Endothelial cell (in vitro differentiated cells): ENCODE results near the gene TMEM178A. TPM values are rescaled to one million over a fixed set of nuclear protein-coding genes. Genes with fewer than 3 reads are reported as not detected.

Source experiments
- DNase-seq: peaks from one replicate; pipeline ENCODE4 v3.0.0; 2021; ENCODE audit warnings: low spot score
- H3K27ac Mint-ChIP-seq: one replicate; pipeline ENCODE4 v1.8.0; 2021; ENCODE audit warnings: mixed read lengths, inconsistent platforms; ENCODE audit not compliant: unreplicated experiment
- H3K27me3 Mint-ChIP-seq: one replicate; pipeline ENCODE4 v1.8.0; 2021; ENCODE audit warnings: mild to moderate bottlenecking, moderate library complexity, mixed read lengths, inconsistent platforms; ENCODE audit not compliant: unreplicated experiment
- H3K36me3 Mint-ChIP-seq: one replicate; pipeline ENCODE4 v1.8.0; 2021; ENCODE audit warnings: mild to moderate bottlenecking, low read depth, mixed read lengths, inconsistent platforms; ENCODE audit not compliant: unreplicated experiment
- H3K4me1 Mint-ChIP-seq: one replicate; pipeline ENCODE4 v1.8.0; 2021; ENCODE audit warnings: mild to moderate bottlenecking, mixed read lengths, inconsistent platforms; ENCODE audit not compliant: unreplicated experiment
- H3K4me3 Mint-ChIP-seq: one replicate; pipeline ENCODE4 v1.8.0; 2021; ENCODE audit warnings: mild to moderate bottlenecking, mixed read lengths, inconsistent platforms; ENCODE audit not compliant: unreplicated experiment
- H3K9me3 Mint-ChIP-seq: one replicate; pipeline ENCODE4 v1.8.0; 2021; ENCODE audit warnings: mixed read lengths, inconsistent platforms; ENCODE audit not compliant: unreplicated experiment
- total RNA-seq: library from RNA; stranded (reverse); fragmentation: NEBNext Ultra II Directional; extraction: Animal tissue kit (Norgen Biotek cat#: 25700); gene quantifications from one replicate; pipeline ENCODE4 v1.2.1, GENCODE V29; 2021; ENCODE audit not compliant: unreplicated experiment
- TF ChIP-seq, protein P1 (sequence below): fragments of 200-600 bp; sonication (generic); IDR thresholded peaks from one replicate; pipeline ENCODE4 v1.5.0; 2021; ENCODE audit warnings: antibody characterized with exemption; ENCODE audit not compliant: unreplicated experiment

TMEM178A gene
- total RNA-seq, 1 donor from 2014 or later: 4.8 TPM

DNA sequence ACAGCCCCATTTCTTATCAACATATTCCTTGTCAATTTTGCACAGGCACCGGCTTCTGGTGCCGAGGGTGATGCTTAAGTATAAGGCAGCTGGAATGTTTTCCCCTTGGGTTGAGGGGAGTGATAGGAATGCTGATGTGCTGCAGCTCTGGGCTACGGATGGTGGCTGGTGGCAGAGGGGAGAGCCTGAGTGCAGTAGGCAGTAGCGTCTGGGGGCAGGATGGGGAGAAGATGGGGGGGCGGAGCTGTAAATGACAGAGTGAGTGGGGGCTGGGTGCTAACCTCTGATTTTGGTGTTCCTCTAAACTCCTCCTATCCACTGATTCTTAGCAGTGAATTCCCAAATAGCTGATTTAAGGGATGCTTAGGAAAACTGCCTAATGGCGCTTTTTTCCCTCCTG lies 20.7 kb downstream of the TMEM178A start:
- no peak overlapping the region for H3K4me3 Mint-ChIP-seq
- TF ChIP-seq, protein P1, sequence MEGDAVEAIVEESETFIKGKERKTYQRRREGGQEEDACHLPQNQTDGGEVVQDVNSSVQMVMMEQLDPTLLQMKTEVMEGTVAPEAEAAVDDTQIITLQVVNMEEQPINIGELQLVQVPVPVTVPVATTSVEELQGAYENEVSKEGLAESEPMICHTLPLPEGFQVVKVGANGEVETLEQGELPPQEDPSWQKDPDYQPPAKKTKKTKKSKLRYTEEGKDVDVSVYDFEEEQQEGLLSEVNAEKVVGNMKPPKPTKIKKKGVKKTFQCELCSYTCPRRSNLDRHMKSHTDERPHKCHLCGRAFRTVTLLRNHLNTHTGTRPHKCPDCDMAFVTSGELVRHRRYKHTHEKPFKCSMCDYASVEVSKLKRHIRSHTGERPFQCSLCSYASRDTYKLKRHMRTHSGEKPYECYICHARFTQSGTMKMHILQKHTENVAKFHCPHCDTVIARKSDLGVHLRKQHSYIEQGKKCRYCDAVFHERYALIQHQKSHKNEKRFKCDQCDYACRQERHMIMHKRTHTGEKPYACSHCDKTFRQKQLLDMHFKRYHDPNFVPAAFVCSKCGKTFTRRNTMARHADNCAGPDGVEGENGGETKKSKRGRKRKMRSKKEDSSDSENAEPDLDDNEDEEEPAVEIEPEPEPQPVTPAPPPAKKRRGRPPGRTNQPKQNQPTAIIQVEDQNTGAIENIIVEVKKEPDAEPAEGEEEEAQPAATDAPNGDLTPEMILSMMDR: no peak
- peaks cover 7% of the 10 kb centered on the region for H3K27me3 Mint-ChIP-seq
- H3K9me3 Mint-ChIP-seq: peaks cover 13% of the 10 kb centered on the region
- DNase-seq: no peak
- no peak overlapping the region for H3K27ac Mint-ChIP-seq
- peaks cover 8% of the 10 kb centered on the region for H3K36me3 Mint-ChIP-seq
- H3K4me1 Mint-ChIP-seq: peaks cover 36% of the 10 kb centered on the region

- peaks cover 8% of the 10 kb centered on the region for H3K36me3 Mint-ChIP-seq
- peaks cover 36% of the 10 kb centered on the region for H3K4me1 Mint-ChIP-seq
- no peak for DNase-seq
- H3K4me3 Mint-ChIP-seq: no peak overlapping the region
- no peak overlapping the region for H3K27ac Mint-ChIP-seq
- peaks cover 13% of the 10 kb centered on the region for H3K9me3 Mint-ChIP-seq
- TF ChIP-seq, protein P1: no peak
- peaks cover 7% of the 10 kb centered on the region for H3K27me3 Mint-ChIP-seq
Measured at GRCh38 chr2:39688181-39688580, 22.5 kb downstream of the TMEM178A start.

GRCh38 chr2:39689272-39689841 lies 23.6 kb downstream of the TMEM178A start:
- TF ChIP-seq, protein P1: no peak
- Mint-ChIP-seq H3K4me3 (no peak overlapping the region), H3K9me3 (peaks cover 13% of the 10 kb centered on the region), H3K27me3 (peaks cover 5% of the 10 kb centered on the region), H3K36me3 (peaks cover 8% of the 10 kb centered on the region), H3K4me1 (peaks cover 33% of the 10 kb centered on the region), H3K27ac (no peak overlapping the region)
- DNase-seq: no peak

DNA sequence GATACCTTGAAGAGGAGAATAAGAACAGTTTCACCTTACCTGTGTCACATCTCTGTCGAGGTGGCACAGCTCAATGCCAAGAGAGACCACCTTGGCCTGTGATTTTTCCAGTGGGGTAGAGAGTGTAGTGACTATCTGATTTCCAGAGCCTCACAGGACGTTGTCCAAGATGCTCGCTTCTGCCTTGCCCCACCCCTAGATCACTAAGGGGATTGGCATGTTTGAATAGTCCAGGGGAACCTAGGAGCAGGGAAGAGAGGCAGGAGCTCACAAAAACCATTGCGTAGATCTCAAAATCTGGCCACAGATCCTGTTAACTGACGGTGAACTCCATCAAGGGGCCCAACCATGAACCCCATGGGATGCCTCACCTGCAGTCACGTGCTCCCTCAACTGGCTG lies 24.2 kb downstream of the TMEM178A start:
- Mint-ChIP-seq H3K4me1 (peaks cover 29% of the 10 kb centered on the region), H3K27me3 (peaks cover 4% of the 10 kb centered on the region), H3K9me3 (peaks cover 13% of the 10 kb centered on the region), H3K4me3 (no peak overlapping the region), H3K36me3 (peaks cover 8% of the 10 kb centered on the region), H3K27ac (no peak overlapping the region)
- TF ChIP-seq, protein P1: no peak
- no peak for DNase-seq

- H3K27ac Mint-ChIP-seq: no peak overlapping the region
- H3K4me1 Mint-ChIP-seq: peaks cover 27% of the 10 kb centered on the region
- DNase-seq: no peak
- no peaks in the 10 kb centered on the region for H3K27me3 Mint-ChIP-seq
- H3K9me3 Mint-ChIP-seq: peaks cover 13% of the 10 kb centered on the region
- peaks cover 8% of the 10 kb centered on the region for H3K36me3 Mint-ChIP-seq
- no peak overlapping the region for H3K4me3 Mint-ChIP-seq
- TF ChIP-seq, protein P1: no peak
Measured at GRCh38 chr2:39693245-39693644, 27.5 kb downstream of the TMEM178A start.
